SW 1271 (cell line): ENCODE data around the gene CFAP157.

ENCODE experiments used
- DNase-seq, 2 experiments: peaks; one replicate each; lab custom pipeline; 2025; lab: John Stamatoyannopoulos, UW

The CFAP157 gene

DNA sequence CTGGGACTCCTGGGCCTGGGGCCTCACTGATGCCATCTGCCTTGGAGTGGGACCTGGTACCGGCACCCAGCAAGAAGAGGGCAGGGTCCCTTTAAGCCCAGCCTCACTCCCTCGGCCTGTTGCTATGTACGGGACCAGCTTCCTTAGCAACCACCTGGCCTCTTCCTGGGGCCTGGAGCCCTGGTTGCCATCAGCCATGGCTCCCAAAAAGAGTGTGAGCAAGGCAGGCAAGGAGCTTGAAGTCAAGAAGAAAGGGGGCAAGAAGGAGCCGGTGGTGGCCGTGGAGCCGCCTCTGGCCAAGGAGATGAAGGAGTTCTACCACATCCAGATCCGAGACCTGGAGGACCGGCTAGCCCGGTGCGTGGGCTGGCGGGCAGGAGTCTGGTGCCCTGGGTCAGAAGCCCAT, at the start of gene CFAP157:
Gene CFAP157 (plus strand): TSS at position 153 of the 406 bp plus-strand sequence. CDS start 44 bp downstream, at position 197.
- DNase-seq = peak in 1 of 2 experiments; percentile 31

DNA sequence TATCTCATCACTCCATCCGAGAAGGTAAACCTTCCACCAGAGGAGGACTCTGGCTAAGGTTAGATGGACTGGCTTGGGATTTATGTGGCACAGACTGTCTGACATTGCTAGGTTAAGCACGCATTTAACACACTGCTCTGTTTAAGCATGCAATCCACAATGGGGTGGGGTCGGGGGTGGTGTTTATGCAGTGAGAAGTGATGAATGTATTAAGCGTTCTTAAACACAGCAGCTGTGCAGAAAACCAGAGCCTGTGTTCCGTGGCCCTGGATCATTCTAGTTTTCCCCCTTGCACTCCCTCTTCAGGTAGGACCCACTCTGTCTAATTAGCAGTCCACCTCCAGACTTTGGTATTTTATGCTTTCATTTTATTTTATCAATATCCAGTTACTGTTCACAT, 48.4 kb upstream of the CFAP157 start:
- DNase-seq = no peak

DNA sequence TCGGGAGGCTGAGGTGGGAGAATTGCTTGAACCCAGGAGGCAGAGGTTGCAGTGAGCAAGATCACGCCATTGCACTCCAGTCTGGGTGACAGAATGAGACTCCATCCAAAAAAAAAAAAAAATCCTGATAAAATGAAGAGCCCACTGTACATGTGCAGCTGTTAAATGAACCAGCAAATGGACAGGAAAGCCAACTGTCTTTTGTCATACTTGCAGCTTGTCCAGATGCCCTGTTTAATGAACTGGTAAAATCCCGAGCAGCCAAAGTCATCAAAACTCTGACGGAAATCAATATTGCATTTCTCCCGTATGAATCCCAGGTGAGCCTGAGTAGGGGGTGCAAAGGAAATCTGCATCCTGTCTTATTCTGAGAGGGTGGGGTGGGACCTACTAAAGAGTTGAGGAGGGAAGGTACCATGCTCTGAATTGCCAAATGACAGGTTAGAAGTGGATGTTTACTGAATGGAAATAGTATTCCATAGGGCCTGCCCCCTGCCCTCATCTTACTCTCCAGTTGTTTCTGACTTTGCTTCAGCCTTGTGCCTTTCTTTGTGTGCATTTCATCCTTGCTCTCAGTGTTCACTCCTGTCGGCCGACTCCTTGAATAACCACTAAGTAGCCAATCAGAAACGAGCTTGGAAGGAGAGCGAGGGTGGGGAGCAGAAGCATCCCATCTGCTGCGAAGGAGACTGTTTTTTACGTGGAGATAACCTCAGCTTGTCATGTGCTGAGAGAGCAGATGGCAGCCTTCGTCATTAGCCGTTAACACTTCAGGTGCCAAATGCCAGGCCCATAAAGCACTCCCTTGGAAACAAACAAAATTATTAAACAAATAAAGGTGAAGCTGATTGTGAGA, 45.7 kb upstream of the CFAP157 start:
- no peak for DNase-seq

- no peak for DNase-seq
Observed at GRCh38 chr9:127662617-127663016, 44.2 kb upstream of the CFAP157 start.

DNA sequence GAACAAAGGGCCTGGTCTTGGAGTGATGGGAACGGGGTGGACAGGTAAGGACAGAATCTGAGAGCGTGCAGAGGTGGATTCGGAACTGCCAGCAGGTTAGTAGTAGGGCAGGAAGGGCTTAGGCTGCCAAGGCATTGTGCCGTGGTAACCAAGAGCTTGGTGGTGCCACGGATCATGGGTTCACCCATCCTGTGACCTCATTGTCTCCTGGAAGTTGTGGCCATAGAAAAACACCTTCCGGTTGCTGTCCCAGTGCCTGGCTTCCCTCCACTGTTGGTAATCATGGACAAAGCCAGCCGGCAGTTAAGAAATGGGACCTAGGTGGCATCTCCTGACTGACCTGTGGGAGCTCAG, 42.5 kb upstream of the CFAP157 start:
- DNase-seq = no peak

DNA sequence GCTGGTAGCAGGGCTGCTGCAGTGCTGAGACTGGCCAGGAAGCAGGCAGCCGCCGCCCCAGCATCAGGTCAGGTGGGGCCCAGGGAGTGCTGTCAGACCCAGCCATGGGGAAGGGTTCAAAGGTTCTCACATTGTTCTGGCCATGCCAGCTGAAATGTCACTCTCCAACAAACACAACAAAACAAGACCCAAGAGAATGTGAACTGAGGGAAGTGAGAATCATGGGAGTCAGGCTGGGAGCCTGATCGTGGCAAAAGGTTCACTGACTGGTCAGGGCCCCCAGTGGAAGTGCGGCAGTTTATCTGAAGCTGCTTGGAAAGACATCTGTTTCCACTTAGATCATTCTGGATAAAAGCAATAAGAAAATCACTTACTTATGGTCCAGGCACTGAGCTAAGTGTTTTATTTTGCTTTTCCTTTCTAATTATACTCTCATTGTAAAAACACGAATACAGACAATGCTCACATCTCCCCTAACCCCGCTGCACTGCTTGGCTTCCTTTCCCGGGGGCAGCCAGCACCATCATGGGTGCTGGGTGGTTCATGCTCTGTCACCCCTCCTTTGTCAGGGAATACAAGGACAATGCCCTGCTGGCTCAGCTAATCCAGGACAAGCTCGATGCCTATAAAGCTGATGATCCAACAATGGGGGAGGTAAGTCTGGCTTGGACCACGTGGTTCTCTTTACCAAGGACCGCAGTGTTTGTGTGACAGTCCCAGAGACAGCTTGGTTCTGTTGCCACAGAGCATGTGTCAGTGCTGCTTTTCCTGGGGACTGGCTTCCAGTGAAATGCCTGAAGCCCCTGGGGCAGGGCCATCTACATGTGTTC, 41.9 kb upstream of the CFAP157 start:
- DNase-seq = no peak

DNA sequence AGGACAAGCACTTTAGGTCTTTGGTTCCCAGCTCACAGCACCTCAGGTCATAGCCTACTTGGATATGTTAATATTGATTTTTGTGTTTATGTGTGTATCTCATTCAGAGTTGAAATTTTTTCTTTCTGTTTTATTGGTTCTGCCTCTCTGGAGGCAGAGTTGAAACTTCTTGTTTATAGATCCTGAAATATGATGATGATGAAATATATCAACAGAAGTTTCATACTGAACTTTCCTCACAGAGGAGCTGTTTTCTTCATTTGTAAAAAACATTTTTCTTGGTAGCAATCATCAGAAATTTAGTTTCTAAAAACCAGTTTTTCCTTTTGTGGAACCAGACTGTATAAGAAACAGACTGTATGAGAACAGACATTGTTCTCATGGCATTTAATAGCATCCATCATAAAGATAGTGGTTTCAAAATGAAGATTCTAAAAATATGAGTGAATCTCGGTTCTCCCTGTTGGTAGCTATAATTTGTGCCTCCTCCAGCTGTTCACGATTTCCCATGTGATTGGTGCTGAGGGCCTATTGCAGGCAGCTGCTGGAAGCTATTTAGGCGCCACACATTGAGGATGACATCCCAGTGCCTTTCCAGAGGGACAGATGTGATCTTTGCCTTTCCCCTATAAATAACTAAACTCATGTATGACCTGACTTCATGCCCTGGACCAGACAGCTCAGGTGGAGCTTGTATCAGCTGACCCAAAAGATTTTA, 39.5 kb upstream of the CFAP157 start:
- no peak for DNase-seq

DNA sequence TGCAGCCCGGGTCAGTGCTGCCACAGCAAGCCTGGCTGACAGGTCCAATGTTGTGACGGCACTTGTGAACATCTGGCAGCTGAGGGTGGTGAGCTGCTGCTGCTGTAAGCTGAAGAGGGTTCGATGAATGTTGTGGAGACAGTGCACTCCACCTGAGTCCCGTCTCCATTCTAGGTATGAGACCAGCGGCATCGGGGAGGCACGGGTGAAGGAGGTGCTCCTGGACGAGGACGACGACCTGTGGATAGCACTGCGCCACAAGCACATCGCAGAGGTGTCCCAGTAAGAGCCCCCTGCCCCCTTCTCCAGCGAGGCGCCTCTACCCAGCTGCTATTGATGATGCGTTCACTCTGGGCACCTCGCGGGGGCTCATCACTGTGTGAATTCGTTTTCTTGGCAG, 38.9 kb upstream of the CFAP157 start:
- DNase-seq = no peak

DNA sequence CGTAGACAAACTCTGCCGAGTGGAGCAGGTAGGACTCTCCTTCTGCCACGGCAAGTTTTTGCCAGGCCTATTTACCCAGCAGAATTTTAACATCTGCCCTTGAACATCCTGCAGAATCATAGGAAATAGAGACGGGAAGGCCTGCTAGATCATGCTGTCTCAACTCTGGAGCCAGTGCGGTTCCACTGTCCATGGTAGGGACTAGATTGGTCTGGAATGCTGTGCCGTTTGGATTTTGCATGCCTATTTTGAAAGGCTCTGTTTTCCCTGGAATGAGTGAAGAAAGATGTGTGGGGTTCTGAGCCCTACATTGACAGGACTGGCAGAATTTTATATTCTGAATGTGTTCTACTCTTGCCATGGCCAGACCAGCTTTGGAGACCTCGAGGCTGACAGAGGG, 33.6 kb upstream of the CFAP157 start:
- no peak for DNase-seq

GRCh38 chr9:127676638-127677037, 30.1 kb upstream of the CFAP157 start:
- no peak for DNase-seq

- DNase-seq = no peak
Observed at GRCh38 chr9:127679506-127679905, 27.3 kb upstream of the CFAP157 start.

GRCh38 chr9:127680226-127680625, 26.6 kb upstream of the CFAP157 start:
- DNase-seq = no peak

DNA sequence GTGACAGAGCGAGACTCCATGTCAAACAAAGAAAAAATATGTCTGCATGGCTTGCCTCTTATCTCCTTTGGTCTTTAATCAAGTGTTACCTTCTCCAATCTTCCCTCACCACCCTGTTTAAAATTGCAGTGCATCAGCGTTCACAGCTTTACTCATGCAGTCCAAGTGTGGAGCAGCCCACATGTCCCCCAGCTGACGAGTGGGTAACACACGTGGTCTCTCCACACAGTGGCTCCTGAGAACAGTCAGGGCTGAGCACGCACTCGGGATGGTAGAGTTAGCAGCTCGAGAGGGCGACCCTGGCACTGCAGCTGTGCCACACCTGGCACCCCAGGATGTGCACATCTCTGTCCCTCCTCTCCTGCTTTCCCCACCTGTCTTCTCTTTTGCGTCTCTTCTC, 25.9 kb upstream of the CFAP157 start:
- DNase-seq = no peak

GRCh38 chr9:127682351-127683136, 24.2 kb upstream of the CFAP157 start:
- DNase-seq = no peak

DNA sequence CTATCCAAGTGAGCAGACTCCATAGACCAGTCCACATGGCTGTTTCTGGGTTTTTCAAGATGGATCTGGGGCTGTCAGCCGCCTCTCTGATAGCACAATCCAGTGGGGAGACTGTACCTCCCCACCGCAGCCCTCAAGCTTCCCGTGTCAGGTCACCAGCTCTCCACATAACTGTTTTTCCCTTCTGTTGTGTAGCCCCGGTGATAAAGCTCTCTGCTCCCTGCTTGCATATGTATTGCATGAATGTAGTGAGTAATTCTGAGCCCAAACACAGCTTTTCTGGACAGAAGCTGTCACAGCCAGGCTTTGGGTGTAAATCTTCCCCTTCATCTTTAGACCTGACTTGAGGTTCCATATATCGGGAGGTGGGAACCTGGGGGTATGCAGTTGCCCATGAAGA, 23.1 kb upstream of the CFAP157 start:
- DNase-seq = no peak

DNA sequence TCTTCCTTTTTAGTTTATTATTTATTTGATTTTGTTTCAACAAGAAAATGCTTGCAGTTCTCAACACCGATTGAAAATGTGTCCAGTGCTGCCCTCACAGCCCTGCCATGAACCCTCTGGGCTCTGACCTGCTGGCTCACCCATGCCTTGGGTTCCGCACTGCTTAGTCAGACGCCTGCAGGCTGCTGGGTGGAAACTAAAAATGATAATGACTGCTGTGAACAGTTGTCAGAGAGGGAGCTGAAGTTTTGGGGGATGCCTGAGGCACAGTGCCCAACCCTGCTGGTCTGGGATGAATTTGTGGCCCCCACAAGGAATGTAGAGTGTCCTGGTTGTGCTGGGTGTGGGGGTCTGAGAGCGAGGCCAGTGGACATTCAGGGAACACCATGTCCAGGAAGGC, 22.2 kb upstream of the CFAP157 start:
- DNase-seq = peak in 1 of 2 experiments; percentile 13

DNA sequence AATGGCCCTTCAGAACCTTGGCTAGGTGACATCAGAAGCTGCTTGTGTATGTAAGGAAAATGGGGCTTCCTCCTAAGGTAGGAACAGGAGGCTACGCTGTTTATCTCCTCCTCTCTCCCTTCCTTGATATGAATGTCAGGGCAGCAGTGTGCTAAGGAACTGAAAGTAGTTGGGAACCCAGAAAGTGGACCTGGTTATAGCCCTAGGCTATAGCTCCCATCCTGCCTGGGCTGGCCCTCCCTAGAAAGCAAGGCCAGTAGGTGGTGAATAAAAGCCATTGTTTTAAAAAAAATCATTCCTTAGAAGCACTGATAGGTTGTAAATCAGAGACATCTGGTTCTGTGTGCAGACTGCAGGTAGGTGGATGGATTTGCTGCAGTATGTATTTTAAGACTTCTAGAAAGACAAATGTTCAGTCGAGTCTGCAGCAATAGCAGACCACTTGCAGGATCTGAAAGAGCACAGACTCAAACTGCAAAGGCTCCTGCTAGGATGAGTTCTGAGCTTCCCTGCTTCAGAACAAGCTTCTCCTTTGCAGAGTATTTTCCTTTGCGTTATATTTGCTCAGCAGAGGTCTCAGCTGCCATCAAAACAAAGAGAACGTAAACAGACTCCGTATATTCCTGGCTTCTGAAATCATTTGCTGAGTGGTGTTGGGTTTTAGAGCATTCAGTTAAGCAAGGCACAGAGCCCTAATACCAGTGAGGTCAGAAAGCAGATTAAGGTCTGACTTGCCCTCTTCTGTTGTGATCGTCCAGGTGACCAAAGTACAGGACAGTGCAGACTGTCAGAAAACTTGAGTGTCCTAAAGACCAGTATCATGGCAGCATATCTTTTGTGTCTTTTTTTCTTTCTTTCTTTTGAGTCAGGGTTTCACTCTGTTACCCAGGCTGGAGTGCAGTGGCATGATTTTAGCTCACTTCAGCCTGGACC, 20.1 kb upstream of the CFAP157 start:
- DNase-seq = no peak

DNA sequence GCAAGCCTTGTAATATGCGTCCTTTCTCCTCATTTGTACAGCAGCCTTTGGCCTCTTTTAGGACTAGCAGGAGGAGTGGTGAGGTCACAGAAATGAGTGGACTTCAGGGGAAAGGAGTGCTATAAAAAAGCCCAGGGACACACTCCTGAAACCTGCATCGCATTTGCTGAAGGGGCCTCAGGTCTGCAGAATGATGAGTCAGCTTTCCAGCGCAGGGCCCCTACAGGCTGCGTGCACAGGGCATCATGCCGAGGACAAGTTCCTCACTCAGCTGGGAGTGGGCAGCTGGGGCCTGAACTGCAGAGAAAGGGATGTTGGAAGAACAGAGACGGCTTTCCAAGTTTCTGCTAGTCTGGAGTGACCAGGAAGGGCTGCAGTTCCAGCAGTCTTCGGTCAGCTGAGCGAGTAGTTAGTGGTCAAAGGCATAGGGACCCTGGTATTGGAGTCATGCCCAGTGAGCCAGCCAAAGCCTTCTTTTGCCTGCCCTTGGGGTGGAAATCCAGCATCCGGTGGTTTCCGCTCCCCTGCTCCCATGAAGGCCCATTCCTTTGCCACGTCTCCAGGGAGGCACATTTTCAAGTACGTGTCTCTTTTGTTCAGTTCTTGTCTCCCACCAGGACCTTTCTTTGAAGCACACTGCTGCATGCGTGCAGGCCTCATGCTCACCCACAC, 17.3 kb upstream of the CFAP157 start:
- no peak for DNase-seq

- no peak for DNase-seq
Observed at GRCh38 chr9:127690735-127691134, 16.1 kb upstream of the CFAP157 start.

DNA sequence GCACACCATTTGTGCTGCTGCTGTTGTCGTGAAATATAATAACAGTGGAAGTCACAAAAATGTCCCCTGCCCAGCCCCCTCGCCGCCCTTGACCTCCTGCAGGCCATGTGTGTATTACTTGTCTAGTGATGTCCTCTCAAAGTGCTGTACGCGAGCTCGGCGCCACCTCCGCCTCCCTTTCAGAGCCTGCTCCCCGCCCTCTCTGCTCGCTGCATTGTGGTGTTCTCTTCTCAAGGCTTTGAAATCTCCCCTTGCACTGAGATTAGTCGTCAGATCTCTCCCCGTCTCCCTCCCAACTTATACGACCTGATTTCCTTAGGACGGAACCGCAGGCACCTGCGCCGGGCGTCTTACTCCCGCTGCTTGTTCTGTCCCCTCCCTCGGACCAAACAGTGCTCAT, 14.7 kb upstream of the CFAP157 start:
- no peak for DNase-seq
